ENCODE results near the gene AIP.

- no peak for TF ChIP-seq POLR2AphosphoS5 (IDR thresholded peaks at IDR 0.05; ENCODE audit: low read depth, low read length)
- no peak for TF ChIP-seq TAF1 (IDR thresholded peaks at IDR 0.05; ENCODE audit: low read depth, low read length)
- no peak for TF ChIP-seq POLR2A (IDR thresholded peaks at IDR 0.05; ENCODE audit: low read depth, low read length)
- TF ChIP-seq POU2F2 (IDR thresholded peaks at IDR 0.05; ENCODE audit: low read depth, low read length) = no peak
- no peak for TF ChIP-seq PAX5 (IDR thresholded peaks at IDR 0.05; ENCODE audit: insufficient read depth, low read length, severe bottlenecking)
- no peak for TF ChIP-seq SPI1 (IDR thresholded peaks at IDR 0.05; ENCODE audit: low read depth, low read length)
Measured at GRCh38 chr11:67528376-67528775, 45.5 kb downstream of the AIP start.
